Measurements from ENCODE around the gene LRRC8D. TPM values are rescaled to one million over a fixed set of nuclear protein-coding genes. Genes with fewer than 3 reads are reported as not detected.

The LRRC8D gene
- total and polyA plus RNA-seq, 2 experiments from 2014 or later, result 23.6 to 48.8 TPM

GRCh38 chr1:89781494-89782126 is 39.2 kb upstream of the LRRC8D start (continued):
- TF ChIP-seq REST (IDR thresholded peaks at IDR 0.05; ENCODE audit: unreplicated experiment), result no peak
- no peak for TF ChIP-seq EZH2 (IDR thresholded peaks at IDR 0.05; ENCODE audit: low read depth, unreplicated experiment)
- no peak for TF ChIP-seq ETS1 (IDR thresholded peaks at IDR 0.05)
- no peak for TF ChIP-seq POLR2AphosphoS5 (IDR thresholded peaks at IDR 0.05; ENCODE audit: low read depth)
- TF ChIP-seq NANOG (IDR thresholded peaks at IDR 0.05; ENCODE audit: borderline replicate concordance), result no peak
- no peak for TF ChIP-seq ZNF331 (CRISPR knock-in tag; IDR thresholded peaks at IDR 0.05; ENCODE audit: low read depth)
- TF ChIP-seq EZH2phosphoT487 (IDR thresholded peaks at IDR 0.05; ENCODE audit: unreplicated experiment), result no peak
- TF ChIP-seq, protein P1, sequence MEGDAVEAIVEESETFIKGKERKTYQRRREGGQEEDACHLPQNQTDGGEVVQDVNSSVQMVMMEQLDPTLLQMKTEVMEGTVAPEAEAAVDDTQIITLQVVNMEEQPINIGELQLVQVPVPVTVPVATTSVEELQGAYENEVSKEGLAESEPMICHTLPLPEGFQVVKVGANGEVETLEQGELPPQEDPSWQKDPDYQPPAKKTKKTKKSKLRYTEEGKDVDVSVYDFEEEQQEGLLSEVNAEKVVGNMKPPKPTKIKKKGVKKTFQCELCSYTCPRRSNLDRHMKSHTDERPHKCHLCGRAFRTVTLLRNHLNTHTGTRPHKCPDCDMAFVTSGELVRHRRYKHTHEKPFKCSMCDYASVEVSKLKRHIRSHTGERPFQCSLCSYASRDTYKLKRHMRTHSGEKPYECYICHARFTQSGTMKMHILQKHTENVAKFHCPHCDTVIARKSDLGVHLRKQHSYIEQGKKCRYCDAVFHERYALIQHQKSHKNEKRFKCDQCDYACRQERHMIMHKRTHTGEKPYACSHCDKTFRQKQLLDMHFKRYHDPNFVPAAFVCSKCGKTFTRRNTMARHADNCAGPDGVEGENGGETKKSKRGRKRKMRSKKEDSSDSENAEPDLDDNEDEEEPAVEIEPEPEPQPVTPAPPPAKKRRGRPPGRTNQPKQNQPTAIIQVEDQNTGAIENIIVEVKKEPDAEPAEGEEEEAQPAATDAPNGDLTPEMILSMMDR (conservative IDR thresholded peaks at IDR 0.05; ENCODE audit: low read depth in 2 of 2), result no peak

DNA sequence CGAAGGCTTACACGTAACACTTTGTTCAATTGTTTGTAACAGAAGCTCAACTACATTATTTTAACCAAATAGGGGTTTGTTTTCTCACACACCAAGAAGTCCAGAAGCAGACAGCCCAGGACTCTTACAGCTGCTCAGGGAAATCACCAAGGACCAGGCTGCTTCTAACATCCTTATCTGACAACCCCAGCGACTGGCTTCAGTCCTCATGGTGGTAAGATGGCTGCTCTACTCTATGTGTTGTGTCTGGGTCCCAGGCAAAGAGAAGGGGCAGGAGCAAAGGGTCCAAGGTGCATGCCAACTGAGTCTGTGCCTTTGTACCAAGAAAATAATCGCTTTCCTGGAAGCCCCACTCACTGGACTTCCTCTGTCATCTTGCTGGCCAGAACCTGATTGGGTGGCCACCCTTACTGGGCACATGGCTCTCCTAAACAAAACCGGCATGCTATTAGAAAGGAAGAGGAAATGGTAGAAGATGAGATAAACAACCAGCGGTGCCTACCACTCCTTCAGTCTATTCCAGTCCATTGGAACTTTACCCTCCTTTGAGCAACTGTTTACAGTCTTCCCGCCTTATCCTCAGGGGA is 34.1 kb upstream of the LRRC8D start:
- Mint-ChIP-seq H3K9me3 (no peaks in the 10 kb centered on the region), H3K27ac (no peak overlapping the region), H3K4me1 (peaks cover 3% of the 10 kb centered on the region; the same call in 2 of the 3 replicates), H3K4me3 (no peak overlapping the region), H3K36me3 (ENCODE audit: low read depth) (no peaks in the 10 kb centered on the region), H3K27me3 (ENCODE audit: insufficient read depth, low read depth, poor library complexity) (no peaks in the 10 kb centered on the region)
- Histone ChIP-seq H4K20me1 (replicated peaks; ENCODE audit: insufficient read depth) (no peaks in the 10 kb centered on the region), H3F3A (replicated peaks; ENCODE audit: low read depth) (no peaks in the 10 kb centered on the region), H3K27me3 (ENCODE audit: insufficient read depth) (no peaks in the 10 kb centered on the region), H3K4me3 (no peak overlapping the region), H3K36me3 (ENCODE audit: insufficient read depth) (no peaks in the 10 kb centered on the region), H3K27ac (ENCODE audit: low read depth) (no peak overlapping the region), H3K4me2 (no peak overlapping the region), H2AFZ (peak overlapping the region; percentile 52; the same call in 1 of the 2 replicates), H3K79me2 (replicated peaks; ENCODE audit: insufficient read depth) (no peaks in the 10 kb centered on the region), H3K9me2 (ENCODE audit: insufficient read depth) (no peaks in the 10 kb centered on the region), H3K4me1 (ENCODE audit: insufficient read depth) (no peaks in the 10 kb centered on the region)
- DNase-seq (ENCODE audit: low spot score) (no peak), ATAC-seq (no peak)
- TF ChIP-seq ZNF114 (CRISPR knock-in tag; IDR thresholded peaks at IDR 0.05), result no peak
- TF ChIP-seq EZH2 (IDR thresholded peaks at IDR 0.05; ENCODE audit: low read depth, unreplicated experiment), result no peak
- TF ChIP-seq ZNF331 (CRISPR knock-in tag; IDR thresholded peaks at IDR 0.05; ENCODE audit: low read depth), result no peak
- no peak for TF ChIP-seq REST (IDR thresholded peaks at IDR 0.05; ENCODE audit: unreplicated experiment)
- TF ChIP-seq ETS1 (IDR thresholded peaks at IDR 0.05), result no peak
- no peak for TF ChIP-seq STAT1 (IDR thresholded peaks at IDR 0.05; ENCODE audit: unreplicated experiment)
- no peak for TF ChIP-seq CREB1 (CRISPR knock-in tag; IDR thresholded peaks at IDR 0.05; ENCODE audit: low read depth)
